Mesothelial cell of epicardium (in vitro differentiated cells): Measurements from ENCODE around the gene HEPACAM. TPM values are rescaled to one million over a fixed set of nuclear protein-coding genes. Genes with fewer than 3 reads are reported as not detected.

Experiments
- DNase-seq, 2 experiments: peaks; one replicate each; pipeline ENCODE4 v3.0.0; 2021; ENCODE audit warnings: low spot score in 2 of 2; ENCODE audit not compliant: unreplicated experiment in 2 of 2
- H3K27ac Mint-ChIP-seq: 2 replicates; pipeline ENCODE4 v1.8.0; 2021; ENCODE audit warnings: mixed read lengths
- H3K27me3 Mint-ChIP-seq: 2 replicates; pipeline ENCODE4 v1.8.0; 2021; ENCODE audit warnings: low read depth, mixed read lengths
- H3K36me3 Mint-ChIP-seq: 2 replicates; pipeline ENCODE4 v1.8.0; 2021; ENCODE audit warnings: mixed read lengths
- H3K4me1 Mint-ChIP-seq: 2 replicates; pipeline ENCODE4 v1.8.0; 2021; ENCODE audit warnings: mixed read lengths
- H3K4me3 Mint-ChIP-seq: 2 replicates; pipeline ENCODE4 v1.8.0; 2021; ENCODE audit warnings: mild to moderate bottlenecking, moderate library complexity, mixed read lengths
- H3K9me3 Mint-ChIP-seq: 2 replicates; pipeline ENCODE4 v1.8.0; 2021; ENCODE audit warnings: mixed read lengths
- CTCF ChIP-seq: fragments of 200-600 bp; sonication (generic); IDR thresholded peaks from one replicate; pipeline ENCODE4 v1.5.0; 2021; ENCODE audit warnings: antibody characterized with exemption; ENCODE audit not compliant: unreplicated experiment
- total RNA-seq: library from RNA; stranded (reverse); gene quantifications from 3 replicates; pipeline ENCODE4 v1.2.1, GENCODE V29; 2021

The HEPACAM gene
- total RNA-seq, 1 donor from 2014 or later, result not detected

- no peak overlapping the region for H3K4me3 Mint-ChIP-seq
- H3K36me3 Mint-ChIP-seq, result no peaks in the 10 kb centered on the region
- peaks cover 43% of the 10 kb centered on the region for H3K27me3 Mint-ChIP-seq
- TF ChIP-seq CTCF, result no peak
- no peaks in the 10 kb centered on the region for H3K9me3 Mint-ChIP-seq
- H3K4me1 Mint-ChIP-seq, result peaks cover 7% of the 10 kb centered on the region
- peak in 1 of 2 experiments; percentile 20 for DNase-seq
- H3K27ac Mint-ChIP-seq, result peak overlapping the region; percentile 54
These were observed 37.1 kb downstream of the HEPACAM start for GRCh38 chr11:124898711-124899110.

- Mint-ChIP-seq H3K27me3 (peaks cover 43% of the 10 kb centered on the region), H3K9me3 (no peaks in the 10 kb centered on the region), H3K4me1 (peaks cover 7% of the 10 kb centered on the region), H3K4me3 (no peak overlapping the region), H3K36me3 (no peaks in the 10 kb centered on the region), H3K27ac (no peak overlapping the region)
- no peak for DNase-seq
- TF ChIP-seq CTCF, result no peak
These were observed 37.6 kb downstream of the HEPACAM start for GRCh38 chr11:124898263-124898680.

GRCh38 chr11:124897674-124898262 lies 38.1 kb downstream of the HEPACAM start, which contains the start of gene ROBO4:
TSS of gene ROBO4 (minus strand) at chr11:124897865. CDS start at chr11:124897795, 70 bp downstream.
- peaks cover 44% of the 10 kb centered on the region for H3K27me3 Mint-ChIP-seq
- H3K4me1 Mint-ChIP-seq, result peaks cover 7% of the 10 kb centered on the region
- peak within 1 kb of the TSS; percentile 54 for H3K27ac Mint-ChIP-seq
- no peak for TF ChIP-seq CTCF
- no peak within 1 kb of the TSS for H3K4me3 Mint-ChIP-seq
- no peaks in the 10 kb centered on the region for H3K36me3 Mint-ChIP-seq
- peak in 1 of 2 experiments; percentile 22 for DNase-seq
- no peaks in the 10 kb centered on the region for H3K9me3 Mint-ChIP-seq

GRCh38 chr11:124896821-124897391 lies 38.9 kb downstream of the HEPACAM start:
- H3K4me1 Mint-ChIP-seq, result peaks cover 7% of the 10 kb centered on the region
- H3K27me3 Mint-ChIP-seq, result peaks cover 44% of the 10 kb centered on the region
- peak in 1 of 2 experiments; percentile 20 for DNase-seq
- H3K9me3 Mint-ChIP-seq, result no peaks in the 10 kb centered on the region
- H3K36me3 Mint-ChIP-seq, result no peaks in the 10 kb centered on the region
- no peak overlapping the region for H3K27ac Mint-ChIP-seq
- no peak overlapping the region for H3K4me3 Mint-ChIP-seq
- TF ChIP-seq CTCF, result no peak

GRCh38 chr11:124896071-124896750 lies 39.6 kb downstream of the HEPACAM start:
- Mint-ChIP-seq H3K27me3 (peaks cover 37% of the 10 kb centered on the region), H3K4me1 (peaks cover 7% of the 10 kb centered on the region), H3K27ac (no peak overlapping the region), H3K36me3 (no peaks in the 10 kb centered on the region), H3K9me3 (no peaks in the 10 kb centered on the region), H3K4me3 (no peak overlapping the region)
- no peak for TF ChIP-seq CTCF
- DNase-seq, result no peak
